SK-N-SH (cell line): ENCODE results near the gene IRF5. TPM values are rescaled to one million over a fixed set of nuclear protein-coding genes. Genes with fewer than 3 reads are reported as not detected.

Experiments
- CTCF ChIA-PET: fragments of 300-600, 350-600 bp; formaldehyde crosslinking; extraction: SDS; loops from one replicate; lab custom pipeline; 2021; lab: Yijun Ruan, JAX
- POLR2A ChIA-PET: fragments of 350-600 bp; sonication (Branson Sonifier 250); formaldehyde crosslinking; extraction: SDS; loops from one replicate; lab custom pipeline; 2020; ENCODE audit warnings: antibody characterized with exemption, inconsistent platforms; lab: Yijun Ruan, JAX
- DNase-seq: peaks from one replicate; pipeline ENCODE4 v3.0.0; 2012
- H2AFZ ChIP-seq: fragments of 200-600 bp; sonication (generic); 2 replicates; pipeline ENCODE4 v1.8.1; 2016; ENCODE audit warnings: antibody characterized with exemption, mild to moderate bottlenecking, low read depth
- H3F3A ChIP-seq: fragments of 200-600 bp; sonication (generic); replicated peaks from 2 replicates; pipeline ENCODE3; 2016; ENCODE audit warnings: antibody characterized with exemption, mild to moderate bottlenecking; ENCODE audit not compliant: insufficient read depth
- H3K27ac ChIP-seq, 2 experiments: fragments of 200-500 bp in 1 of 2; fragments of 200-600 bp in 1 of 2; sonication (Bioruptor generic) in 1 of 2; sonication (generic), shearing (Covaris generic) in 1 of 2; 2 replicates each; pipeline versions ENCODE4 v1.5.1 to v1.6.1; 2014 to 2016; ENCODE audit warnings: low read depth in 2 of 2, inconsistent platforms in 1 of 2, low read length in 1 of 2, mild to moderate bottlenecking in 1 of 2, mixed read lengths in 1 of 2
- H3K27me3 ChIP-seq: fragments of 200-600 bp; sonication (generic), shearing (Covaris generic); 2 replicates; pipeline ENCODE4 v1.6.1; 2016; ENCODE audit warnings: mixed run types; ENCODE audit not compliant: insufficient read depth
- H3K36me3 ChIP-seq, 2 experiments: fragments of 200-500 bp in 1 of 2; fragments of 200-600 bp in 1 of 2; sonication (Bioruptor generic) in 1 of 2; sonication (generic) in 1 of 2; replicated peaks in 1 of 2; 2 replicates each; pipeline versions ENCODE3 to v1.5.1; 2014 to 2016; ENCODE audit warnings: low read length in 1 of 2, mild to moderate bottlenecking in 1 of 2; ENCODE audit not compliant: insufficient read depth in 2 of 2, control insufficient read depth in 1 of 2
- H3K4me1 ChIP-seq, 2 experiments: fragments of 200-500 bp in 1 of 2; fragments of 200-600 bp in 1 of 2; sonication (Bioruptor generic) in 1 of 2; sonication (generic), shearing (Covaris generic) in 1 of 2; 2 replicates each; pipeline versions ENCODE4 v1.5.1 to v1.6.1; 2014 to 2016; ENCODE audit warnings: low read depth in 1 of 2, low read length in 1 of 2, mixed run types in 1 of 2; ENCODE audit not compliant: insufficient read depth in 2 of 2, control insufficient read depth in 1 of 2
- H3K4me2 ChIP-seq: fragments of 200-600 bp; sonication (generic), shearing (Covaris generic); 2 replicates; pipeline ENCODE4 v1.6.1; 2017; ENCODE audit warnings: mixed run types
- H3K4me3 ChIP-seq, 2 experiments: fragments of 200-500 bp in 1 of 2; fragments of 200-600 bp in 1 of 2; sonication (Bioruptor generic) in 1 of 2; sonication (generic), shearing (Covaris generic) in 1 of 2; 2 replicates each; pipeline versions ENCODE4 v1.5.1 to v1.8.1; 2014 to 2016; ENCODE audit warnings: low read depth in 2 of 2, inconsistent platforms in 1 of 2, low read length in 1 of 2, mild to moderate bottlenecking in 1 of 2, mixed read lengths in 1 of 2, moderate library complexity in 1 of 2
- H3K79me2 ChIP-seq: fragments of 200-600 bp; sonication (generic); 2 replicates; pipeline ENCODE4 v1.8.1; 2017; ENCODE audit warnings: mild to moderate bottlenecking; ENCODE audit not compliant: insufficient read depth
- H3K9ac ChIP-seq: fragments of 200-600 bp; sonication (generic); 2 replicates; pipeline ENCODE4 v1.6.1; 2017; ENCODE audit warnings: mixed run types
- H3K9me2 ChIP-seq: fragments of 200-600 bp; sonication (generic); 2 replicates; pipeline ENCODE4 v1.6.1; 2017; ENCODE audit warnings: mixed run types
- H3K9me3 ChIP-seq: fragments of 200-600 bp; sonication (generic); 2 replicates; pipeline ENCODE4 v1.6.1; 2017; ENCODE audit warnings: mixed run types, mild to moderate bottlenecking, moderate library complexity
- H4K20me1 ChIP-seq: fragments of 200-600 bp; sonication (generic); 2 replicates; pipeline ENCODE4 v1.6.1; 2017; ENCODE audit warnings: mild to moderate bottlenecking, mixed run types; ENCODE audit not compliant: insufficient read depth
- ELF1 ChIP-seq: IDR thresholded peaks from 2 replicates; pipeline ENCODE4 v1.4.0; 2012
- FOXJ3 ChIP-seq: sonication (generic); formaldehyde crosslinking; IDR thresholded peaks from 2 replicates; pipeline ENCODE4 v1.5.1; 2020; ENCODE audit warnings: mild to moderate bottlenecking, missing genetic modification reagents
- GABPA ChIP-seq: IDR thresholded peaks from 2 replicates; pipeline ENCODE4 v1.4.0; 2012; ENCODE audit warnings: low read depth, mild to moderate bottlenecking
- GATA2 ChIP-seq: sonication (generic); formaldehyde crosslinking; IDR thresholded peaks from 2 replicates; pipeline ENCODE4 v1.5.0; 2020; ENCODE audit warnings: mild to moderate bottlenecking, missing genetic modification reagents
- MAX ChIP-seq: IDR thresholded peaks from 2 replicates; pipeline ENCODE4 v1.4.0; 2012; ENCODE audit warnings: low read depth
- MEF2A ChIP-seq: IDR thresholded peaks from 2 replicates; pipeline ENCODE4 v1.4.0; 2012; ENCODE audit warnings: low read depth, borderline replicate concordance
- MXI1 ChIP-seq: IDR thresholded peaks from 2 replicates; pipeline ENCODE4 v1.6.1; 2012; ENCODE audit warnings: mild to moderate bottlenecking, low read depth, low read length, improper control_type of control experiment
- NFIC ChIP-seq: IDR thresholded peaks from 2 replicates; pipeline ENCODE4 v1.4.0; 2012; ENCODE audit warnings: borderline replicate concordance
- NRF1 ChIP-seq: IDR thresholded peaks from 2 replicates; pipeline ENCODE4 v1.6.1; 2012; ENCODE audit warnings: low read depth, mild to moderate bottlenecking, low read length
- POLR2AphosphoS5 ChIP-seq: IDR thresholded peaks from 2 replicates; pipeline ENCODE4 v1.6.1; 2012; ENCODE audit warnings: low read depth, low read length
- RAD21 ChIP-seq: IDR thresholded peaks from 2 replicates; pipeline ENCODE4 v1.6.1; 2012; ENCODE audit warnings: mild to moderate bottlenecking, low read length
- RCOR1 ChIP-seq: fragments of 150-350 bp; IDR thresholded peaks from 2 replicates; pipeline ENCODE4 v1.6.1; 2017; ENCODE audit warnings: antibody characterized with exemption, low read length
- REST ChIP-seq: IDR thresholded peaks from 2 replicates; pipeline ENCODE4 v1.6.1; 2012; ENCODE audit warnings: mild to moderate bottlenecking, low read depth, low read length, moderate library complexity
- RFX5 ChIP-seq: IDR thresholded peaks from 2 replicates; pipeline ENCODE4 v1.6.1; 2012; ENCODE audit warnings: mild to moderate bottlenecking, improper control_type of control experiment, low read length
- SMC3 ChIP-seq: IDR thresholded peaks from 2 replicates; pipeline ENCODE4 v1.6.1; 2012; ENCODE audit warnings: low read depth, low read length, improper control_type of control experiment
- TCF12 ChIP-seq: IDR thresholded peaks from 2 replicates; pipeline ENCODE4 v1.4.0; 2012
- USF1 ChIP-seq: IDR thresholded peaks from 2 replicates; pipeline ENCODE4 v1.4.0; 2012; ENCODE audit warnings: low read depth, borderline replicate concordance
- USF2 ChIP-seq: fragments of 150-350 bp; IDR thresholded peaks from 2 replicates; pipeline ENCODE4 v1.6.1; 2017; ENCODE audit warnings: antibody characterized with exemption, low read length, low read depth, borderline replicate concordance
- YY1 ChIP-seq: IDR thresholded peaks from 2 replicates; pipeline ENCODE4 v1.4.0; 2012; ENCODE audit warnings: low read depth, mild to moderate bottlenecking
- ZBTB33 ChIP-seq: IDR thresholded peaks from 2 replicates; pipeline ENCODE4 v1.4.0; 2012; ENCODE audit warnings: low read depth, borderline replicate concordance
- polyA plus RNA-seq, 3 experiments: library from polyadenylated mRNA; depleted of rRNA; stranded (reverse); fragments of >200 nt; gene quantifications; 2 replicates each; pipeline ENCODE4 v1.2.3, GENCODE V29; 2012

Gene IRF5
- polyA plus RNA-seq, 1 of the 3 experiments (the other 2 are of a cell fraction) = 0.62 TPM

- TF ChIP-seq RCOR1 = peak; percentile 7
- peak; percentile 74 for TF ChIP-seq MXI1
- TF ChIP-seq RAD21 = peak; percentile 63
- TF ChIP-seq GATA2 = peak; percentile 83
- peak; percentile 93 for TF ChIP-seq TCF12
- TF ChIP-seq ELF1 = no peak
- peak; percentile 41 for TF ChIP-seq NFIC
- TF ChIP-seq NRF1 = no peak
- no peak for TF ChIP-seq USF1
- no peak for TF ChIP-seq ZBTB33
- TF ChIP-seq MEF2A = no peak
- peak; percentile 84; the same call in 1 of the 2 replicates for TF ChIP-seq FOXJ3 (CRISPR knock-in tag)
- no peak for TF ChIP-seq REST
- no peak for TF ChIP-seq YY1
Observed at GRCh38 chr7:128954830-128955802, 17.4 kb downstream of the IRF5 start (continued).

GRCh38 chr7:128955981-128956380 is 18.3 kb downstream of the IRF5 start:
- POLR2A ChIA-PET = interaction anchor here (1.5 kb wide), 1 partner anchor 9 kb away, joined by 3 read pairs; no protein-coding TSS in a partner anchor
- Histone ChIP-seq H3K27ac (peak overlapping the region; percentile 35 to 93; a peak in 3 of 4 replicates), H3K4me3 (no peak overlapping the region), H3K9ac (no peak overlapping the region), H3K4me1 (peaks cover 5 to 52% of the 10 kb centered on the region in 2 experiments; a peak in 3 of 4 replicates), H2AFZ (no peak overlapping the region), H3K4me2 (no peak overlapping the region), H3K36me3 (peaks cover 57 to 74% of the 10 kb centered on the region in 2 experiments), H4K20me1 (no peaks in the 10 kb centered on the region; the same call in 1 of the 2 replicates), H3F3A (peaks cover 15% of the 10 kb centered on the region), H3K79me2 (no peaks in the 10 kb centered on the region), H3K27me3 (no peaks in the 10 kb centered on the region), H3K9me3 (no peaks in the 10 kb centered on the region), H3K9me2 (no peaks in the 10 kb centered on the region)
- DNase-seq = no peak
- CTCF ChIA-PET = interaction anchor here (0.7 to 4.8 kb wide), 14 partner anchors 9 to 412 kb away, joined by 3 to 32 read pairs (median 4); partner anchors contain the start of genes ATP6V1F and KCP
- TF ChIP-seq USF2 (no peak), POLR2AphosphoS5 (no peak), REST (no peak), MAX (no peak), GATA2 (no peak), RFX5 (no peak), GABPA (no peak), SMC3 (no peak)
